GM18870 (cell line): ENCODE measurements around the gene CYB561.

Experiments
- ATAC-seq: cut with Tn5 transposase; IDR thresholded peaks from one replicate; pipeline ENCODE4 v1.9.1; 2021; ENCODE audit warnings: moderate library complexity; ENCODE audit not compliant: unreplicated experiment

Gene CYB561

DNA sequence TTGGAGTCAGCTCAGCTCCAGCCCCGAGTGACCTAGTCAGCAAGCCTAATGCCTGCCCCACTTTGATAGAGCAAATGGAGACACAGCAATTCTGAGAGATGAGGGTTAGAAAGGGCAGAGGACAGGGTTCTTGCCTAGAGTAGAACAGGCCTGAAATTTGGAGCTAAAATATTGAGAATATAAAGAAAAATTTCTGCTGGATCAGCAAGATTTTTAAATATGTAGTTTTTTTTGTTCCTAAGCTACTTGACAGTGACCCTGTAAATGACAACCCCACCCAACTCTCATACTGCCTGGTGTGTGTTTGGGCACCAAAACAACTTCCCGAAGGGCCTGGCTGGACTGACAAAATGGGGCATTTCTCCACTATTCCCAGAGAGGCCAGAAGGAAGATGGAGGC, 26.7 kb downstream of the CYB561 start:
- no peak for ATAC-seq

DNA sequence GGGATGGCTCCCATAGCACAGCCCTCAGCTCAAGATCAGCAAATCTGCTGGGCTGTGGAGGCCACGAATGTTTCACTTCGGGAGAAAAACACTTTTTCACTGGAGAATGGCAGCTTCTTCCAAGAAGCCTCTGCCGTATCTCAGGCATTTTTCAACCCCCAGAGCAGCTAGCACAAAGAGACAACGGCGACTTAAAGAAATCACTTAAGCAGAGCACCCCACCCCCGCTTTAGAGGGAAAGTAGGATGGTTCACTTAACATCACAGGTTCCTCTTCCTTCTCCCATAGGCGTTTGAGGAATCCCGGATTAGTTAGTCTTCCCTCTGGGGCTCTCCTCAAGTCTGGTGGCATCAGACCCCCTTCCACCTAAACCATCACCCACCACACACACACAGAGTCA, 27.6 kb downstream of the CYB561 start:
- no peak for ATAC-seq

DNA sequence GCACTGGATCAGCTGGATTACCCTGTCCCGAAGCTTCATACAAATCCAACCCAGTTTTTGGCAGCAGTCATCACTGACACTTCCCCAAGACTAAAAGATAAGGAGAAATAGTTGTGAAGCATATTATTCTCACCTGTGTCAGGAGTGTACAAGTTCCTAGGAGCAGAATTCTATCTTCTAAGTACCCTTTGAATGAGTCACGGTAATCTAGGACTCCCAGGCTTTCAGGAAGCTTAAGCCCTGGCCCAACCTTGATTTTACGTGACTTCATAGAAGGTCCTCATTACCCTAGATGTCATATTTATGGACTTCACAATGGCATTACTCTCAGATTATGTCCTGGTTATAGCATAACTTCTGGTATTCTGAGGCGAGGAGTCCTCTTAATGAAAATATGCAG, 31.9 kb downstream of the CYB561 start:
- no peak for ATAC-seq

DNA sequence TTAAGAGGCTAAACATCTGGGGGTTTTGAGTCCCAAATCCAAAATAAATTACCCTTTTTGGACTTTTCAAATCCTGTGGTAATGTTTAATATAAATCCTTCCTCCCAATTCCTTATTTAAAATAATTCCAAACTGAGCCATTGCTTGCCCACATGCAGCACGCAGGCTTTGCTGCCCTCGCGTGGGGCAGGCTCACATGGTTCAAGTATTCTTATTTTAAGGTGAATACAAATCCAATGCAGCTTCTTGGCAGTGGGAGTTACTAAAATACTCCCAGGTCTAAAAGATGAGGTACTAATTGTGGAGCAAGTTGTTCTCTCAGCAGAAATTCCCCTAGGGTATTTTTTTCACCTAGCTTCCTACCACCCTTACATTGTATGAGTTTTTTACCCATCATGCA, 33.0 kb downstream of the CYB561 start:
- ATAC-seq, result no peak

DNA sequence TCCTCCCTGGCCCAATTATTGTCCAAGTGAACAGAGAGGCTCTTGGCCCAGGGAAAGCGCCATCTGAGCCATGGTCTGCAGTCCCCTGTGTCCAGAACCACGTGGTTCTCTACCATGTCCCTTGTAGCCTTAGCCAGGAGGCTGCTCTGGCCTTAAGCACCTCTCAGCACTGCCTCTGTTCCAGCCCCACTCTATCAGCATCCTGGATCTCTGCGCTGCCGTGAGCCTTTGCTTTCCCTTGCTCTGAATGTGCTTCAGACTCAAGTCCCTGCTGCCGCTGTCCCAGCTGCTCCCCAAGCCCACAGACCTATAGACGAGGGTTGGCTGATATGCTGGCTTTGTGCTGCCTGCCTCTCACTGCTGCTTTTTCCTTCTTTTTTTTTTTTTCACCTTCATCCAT, 33.9 kb downstream of the CYB561 start:
- ATAC-seq, result no peak

DNA sequence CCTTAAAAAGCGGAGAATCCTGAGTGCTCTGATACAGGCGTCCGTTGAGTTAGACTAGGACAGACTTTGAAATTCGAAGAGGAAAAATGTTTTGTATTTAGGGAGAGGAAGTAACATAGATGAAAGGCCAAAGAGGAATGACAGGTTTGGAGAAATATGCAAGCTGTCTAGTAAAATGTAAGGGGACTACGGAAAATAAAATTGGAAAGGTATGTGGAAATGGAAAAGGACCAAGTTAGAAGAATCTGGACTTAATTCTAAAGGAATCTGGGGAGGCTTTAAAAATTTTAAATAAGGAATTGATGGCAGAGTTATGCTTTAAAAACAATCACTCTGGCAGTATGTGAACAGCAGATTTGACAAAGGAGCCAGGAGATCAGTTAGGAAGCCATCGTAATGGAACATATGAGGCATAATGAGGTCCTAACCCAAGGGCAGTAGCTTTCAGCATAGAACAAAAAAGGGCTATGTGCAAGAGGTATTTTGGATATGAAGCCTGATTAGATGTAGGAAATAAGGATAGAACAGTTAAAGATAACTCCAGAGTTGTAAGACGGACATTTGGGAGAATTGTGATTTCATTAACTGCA, 38.3 kb downstream of the CYB561 start:
- no peak for ATAC-seq

DNA sequence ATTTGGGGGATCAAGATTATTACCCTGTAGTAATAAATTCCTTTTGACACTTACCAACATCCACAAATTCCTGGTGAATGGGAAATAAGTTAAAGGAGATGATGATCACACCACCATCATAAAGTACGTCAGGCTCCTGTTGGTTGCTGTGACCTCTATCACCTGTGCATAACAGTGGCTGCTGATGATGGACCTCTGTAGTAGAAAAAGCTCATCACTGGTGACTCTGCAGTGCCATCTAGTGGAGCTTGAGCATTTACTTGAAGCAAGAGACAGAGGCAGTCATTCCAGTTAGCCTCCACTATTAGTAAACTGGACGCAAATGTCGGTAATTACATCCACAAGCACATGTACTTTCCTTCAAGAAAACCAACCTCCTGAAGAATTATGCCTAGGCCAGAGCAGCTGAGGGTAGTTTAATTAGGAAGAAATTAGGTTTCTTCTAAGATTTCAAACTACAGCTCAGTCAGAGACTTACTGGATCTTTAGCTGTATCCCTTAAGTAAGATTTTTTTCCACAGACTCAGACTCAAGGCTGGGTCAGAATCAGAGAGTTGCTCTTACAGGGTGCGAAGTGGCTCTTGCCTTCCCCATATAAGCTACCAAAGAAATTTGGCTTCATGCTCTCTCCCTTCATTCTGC, 39.3 kb downstream of the CYB561 start:
- no peak for ATAC-seq

DNA sequence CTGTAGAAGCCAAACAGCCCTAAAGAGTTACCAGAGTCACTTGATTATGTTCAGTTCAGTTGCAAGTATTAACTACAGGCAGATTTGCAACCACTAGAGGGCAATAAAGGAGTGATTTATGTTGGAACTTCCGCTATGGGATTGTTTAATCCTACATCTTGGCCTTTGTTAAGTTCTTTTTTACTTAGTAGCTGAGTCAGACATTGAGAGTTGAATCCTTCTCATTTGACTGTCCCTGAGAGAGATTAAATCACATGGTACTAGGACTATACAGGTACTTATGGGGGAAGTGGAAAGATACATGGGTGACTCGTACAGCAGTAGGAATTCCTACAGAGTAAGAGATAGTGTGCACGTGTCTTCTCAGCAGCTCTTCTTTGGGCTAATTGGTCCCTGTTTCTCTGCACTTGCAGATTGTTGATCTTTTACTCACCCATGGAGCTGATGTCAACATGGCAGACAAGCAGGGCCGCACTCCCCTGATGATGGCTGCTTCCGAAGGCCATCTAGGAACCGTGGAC, 40.3 kb downstream of the CYB561 start:
- no peak for ATAC-seq

DNA sequence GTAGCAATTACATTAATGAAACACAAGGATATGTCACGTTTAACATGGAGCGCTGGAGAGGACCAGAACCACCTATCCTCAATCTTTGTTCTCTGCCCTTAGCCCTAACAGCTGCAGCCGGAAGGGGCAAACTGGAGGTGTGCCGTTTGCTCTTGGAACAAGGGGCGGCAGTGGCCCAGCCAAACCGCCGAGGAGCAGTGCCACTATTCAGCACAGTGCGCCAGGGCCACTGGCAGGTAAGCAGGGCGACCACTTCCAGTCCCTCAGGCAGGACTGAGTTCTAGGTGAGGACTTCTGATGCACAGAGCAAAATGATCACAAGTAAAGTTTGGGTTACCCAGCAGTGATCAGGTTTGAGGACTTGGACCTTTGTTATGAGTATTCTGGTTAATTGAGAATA, 41.1 kb downstream of the CYB561 start:
- ATAC-seq, result no peak

DNA sequence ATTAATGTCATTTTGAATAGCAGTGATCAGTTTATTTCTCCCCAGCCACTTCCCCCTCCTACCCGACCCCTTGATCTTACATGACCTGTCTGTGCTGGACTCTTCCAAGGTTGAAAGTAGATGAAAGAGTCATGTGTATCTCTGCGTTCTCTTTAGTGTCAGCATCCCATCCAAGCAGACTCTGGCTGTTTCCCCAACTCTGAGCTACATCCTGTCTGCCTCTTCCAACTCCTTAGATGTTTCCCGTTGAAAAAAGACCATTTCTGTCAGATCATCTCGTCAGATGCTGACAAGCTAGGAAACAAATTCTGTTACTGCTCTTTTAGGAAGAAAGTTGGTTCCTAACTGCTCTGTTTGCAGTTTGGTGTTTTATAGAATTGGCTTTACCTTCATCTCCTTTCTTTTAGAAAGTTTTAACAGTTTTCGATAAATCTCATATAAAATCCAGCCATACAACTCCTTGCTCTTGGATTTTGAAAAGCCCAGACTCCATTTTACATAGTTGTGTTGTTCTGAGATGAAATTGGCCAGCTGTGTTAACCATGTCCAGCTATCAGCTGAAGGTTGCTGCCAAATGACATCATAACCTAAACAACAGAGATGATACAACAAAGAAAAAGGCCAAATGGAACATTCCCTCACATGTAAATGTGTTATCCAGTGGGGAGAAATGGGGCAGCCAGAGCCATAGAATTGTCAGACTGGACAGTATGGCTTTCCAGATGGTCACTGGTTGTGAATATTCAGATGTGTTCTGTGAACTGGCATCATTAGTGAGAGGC, 43.5 kb downstream of the CYB561 start:
- no peak for ATAC-seq

DNA sequence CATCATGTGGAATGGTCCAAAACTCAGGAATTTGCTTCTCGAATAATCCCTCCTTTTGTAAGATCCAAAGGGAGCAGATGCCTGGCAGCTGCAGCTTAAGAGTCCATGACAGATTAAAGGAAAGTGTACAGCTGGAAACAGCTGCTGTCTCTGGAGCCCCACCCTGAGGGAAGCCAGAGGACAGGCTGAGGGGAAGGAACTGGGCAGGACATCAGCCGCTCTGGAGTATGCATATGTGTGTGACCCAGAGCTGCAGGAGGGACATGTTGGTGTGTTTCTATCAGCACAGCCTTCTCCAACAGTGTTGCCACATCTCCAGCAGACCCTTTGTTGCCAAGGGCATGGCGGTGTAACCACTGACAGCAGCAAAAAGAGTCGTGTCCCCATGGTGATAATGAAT, 46.2 kb downstream of the CYB561 start:
- ATAC-seq, result no peak

DNA sequence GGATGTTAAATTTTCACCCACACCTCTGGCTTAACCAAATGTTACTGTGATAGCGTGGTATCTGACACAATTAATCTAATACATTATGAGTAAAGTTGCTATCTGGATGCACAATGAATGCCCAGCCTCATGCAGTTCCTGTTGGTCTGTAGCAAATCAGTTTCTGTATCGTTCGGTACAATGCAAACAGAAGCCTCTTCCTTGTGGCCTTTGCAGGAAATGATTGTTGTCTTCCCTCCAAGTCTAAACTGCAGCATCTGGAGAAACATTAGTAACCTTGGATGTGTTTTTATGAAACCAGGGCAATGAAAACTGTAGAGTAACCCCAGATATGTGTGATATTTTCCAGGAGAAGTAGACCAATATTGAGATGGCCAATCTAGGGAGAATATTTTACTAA, 46.8 kb downstream of the CYB561 start:
- no peak for ATAC-seq

DNA sequence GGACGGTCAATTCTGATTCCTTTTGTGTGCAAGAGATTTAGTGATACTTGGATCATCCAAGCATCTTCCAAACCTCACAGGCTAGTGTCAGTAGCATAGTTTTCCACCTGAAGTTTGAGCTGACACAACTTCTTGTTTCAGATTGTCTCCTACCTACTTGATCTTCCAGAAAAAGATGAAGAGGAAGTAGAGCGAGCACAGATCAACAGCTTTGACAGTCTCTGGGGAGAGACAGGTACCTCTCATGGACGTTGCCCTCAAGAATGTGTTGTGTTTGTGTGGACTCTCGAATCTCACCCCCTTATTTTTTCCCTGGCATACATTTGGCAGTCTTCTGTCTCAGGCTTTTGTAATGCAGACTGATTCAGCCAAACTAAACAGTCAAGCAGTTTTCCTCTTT, 47.4 kb downstream of the CYB561 start:
- ATAC-seq, result no peak

DNA sequence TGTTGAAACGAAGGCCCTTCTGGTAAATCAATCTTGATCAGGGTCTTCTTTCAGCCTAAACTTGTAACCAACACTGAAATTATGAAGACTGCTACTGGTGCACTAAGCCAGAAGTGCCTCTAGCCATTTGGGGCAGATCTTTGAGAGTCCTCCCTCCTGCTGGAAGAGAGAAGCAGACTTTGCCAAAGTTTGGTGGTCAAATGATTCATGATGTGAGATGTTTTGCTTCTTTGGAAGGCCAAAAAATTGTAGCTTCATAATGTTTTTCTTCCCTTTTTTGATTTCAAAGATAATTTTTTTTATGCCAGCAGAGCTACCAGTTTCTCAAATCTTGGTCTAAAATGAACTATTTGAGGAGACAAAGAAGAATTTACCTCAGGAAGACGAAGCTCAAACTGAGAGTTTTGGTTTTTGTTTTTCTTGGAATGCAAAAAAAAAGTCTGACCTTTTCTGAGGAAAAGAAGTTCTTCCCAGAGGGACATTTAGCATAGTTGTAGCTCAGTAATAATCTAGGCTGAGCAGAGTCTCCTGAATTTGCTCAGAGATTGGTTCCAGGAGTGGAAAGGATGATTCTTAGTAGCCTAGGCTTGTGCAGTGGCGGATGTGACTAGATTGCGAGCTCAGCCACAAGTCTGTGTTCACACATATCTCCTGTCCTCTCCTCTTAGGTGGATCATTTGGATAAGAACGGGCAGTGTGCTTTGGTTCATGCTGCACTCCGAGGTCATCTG, 50.9 kb downstream of the CYB561 start:
- ATAC-seq, result no peak

DNA sequence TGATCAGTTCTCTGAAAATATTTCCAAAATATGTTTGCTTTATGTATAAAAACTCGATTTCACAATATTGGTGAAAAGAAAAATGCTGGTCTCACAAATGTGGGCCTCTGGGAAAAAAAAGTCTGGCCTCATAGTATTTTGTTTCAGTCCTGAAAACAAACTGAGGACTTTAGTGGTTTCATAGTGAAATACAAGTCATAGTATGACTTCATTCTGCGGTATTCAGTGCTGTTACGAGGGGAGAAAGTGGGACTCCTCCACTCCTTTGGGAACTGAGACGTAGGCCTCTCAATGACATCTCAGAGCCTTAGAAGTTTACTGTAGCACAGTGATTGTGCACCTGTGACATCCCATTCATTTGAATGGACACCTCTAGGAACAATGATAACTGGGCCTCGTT, 56.0 kb downstream of the CYB561 start:
- ATAC-seq, result no peak

DNA sequence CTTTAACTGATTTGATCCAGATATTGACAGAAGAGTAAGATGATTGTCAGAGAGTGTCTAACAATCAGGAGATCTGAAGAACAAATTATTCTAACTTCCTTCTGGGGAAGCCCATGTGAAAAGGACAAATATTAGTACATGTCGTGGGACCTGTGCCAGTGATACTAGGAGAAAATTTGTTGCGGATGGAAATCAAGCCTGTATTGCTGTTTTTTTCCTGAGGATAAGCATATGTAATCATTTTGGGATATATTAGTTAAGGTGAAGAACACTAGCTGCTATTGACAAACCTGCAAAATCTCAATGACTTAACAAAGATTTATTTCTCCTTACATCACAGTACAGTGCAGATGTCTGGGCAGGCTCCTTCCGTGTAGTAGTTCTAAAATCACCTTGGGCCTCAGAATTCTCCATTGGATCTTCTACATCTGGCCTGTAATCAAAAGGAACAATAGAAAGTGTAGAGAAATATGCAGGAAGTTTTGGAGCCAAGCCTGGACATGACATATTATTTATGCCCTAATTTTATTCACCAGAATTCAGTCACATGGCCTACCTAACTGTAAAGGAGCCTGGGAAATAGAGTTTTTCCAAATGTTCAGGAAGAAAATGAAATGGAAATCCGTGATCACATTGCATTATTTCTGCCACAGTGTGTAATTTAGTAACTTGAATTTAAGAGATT, 58.3 kb downstream of the CYB561 start:
- ATAC-seq, result no peak

DNA sequence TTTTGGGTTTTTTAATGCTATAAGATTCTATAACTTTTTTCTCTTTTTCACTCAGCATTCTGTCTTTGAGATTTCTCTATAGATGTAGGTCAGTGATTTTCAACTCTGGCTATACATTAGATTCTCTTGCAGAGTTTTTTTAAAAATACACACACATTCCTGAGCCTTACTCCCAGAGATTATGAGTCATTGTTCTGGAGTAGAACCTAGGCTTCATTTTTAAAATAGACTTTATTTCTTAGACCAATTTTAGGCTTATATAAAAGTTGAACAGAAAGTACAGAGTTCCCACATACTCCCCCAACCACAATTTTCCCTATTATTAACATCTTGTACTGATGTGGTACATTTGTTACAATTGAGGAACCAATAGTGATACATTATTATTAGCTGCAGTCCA, 63.3 kb downstream of the CYB561 start:
- ATAC-seq, result no peak
